ENCODE data around the gene HERPUD1. TPM values are rescaled to one million over a fixed set of nuclear protein-coding genes. Genes with fewer than 3 reads are reported as not detected.
A peak's percentile ranks its signal among the peaks of the same experiment; 100 is the strongest.
"Not testable (repeated sequence)": the region's sequence is repeated elsewhere in the genome, so short reads cannot be mapped to it uniquely, and the experiment has no call there.

HERPUD1 gene, protein sequence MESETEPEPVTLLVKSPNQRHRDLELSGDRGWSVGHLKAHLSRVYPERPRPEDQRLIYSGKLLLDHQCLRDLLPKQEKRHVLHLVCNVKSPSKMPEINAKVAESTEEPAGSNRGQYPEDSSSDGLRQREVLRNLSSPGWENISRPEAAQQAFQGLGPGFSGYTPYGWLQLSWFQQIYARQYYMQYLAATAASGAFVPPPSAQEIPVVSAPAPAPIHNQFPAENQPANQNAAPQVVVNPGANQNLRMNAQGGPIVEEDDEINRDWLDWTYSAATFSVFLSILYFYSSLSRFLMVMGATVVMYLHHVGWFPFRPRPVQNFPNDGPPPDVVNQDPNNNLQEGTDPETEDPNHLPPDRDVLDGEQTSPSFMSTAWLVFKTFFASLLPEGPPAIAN
- 100 to 1,000 TPM; 142 to 150 TPM for total RNA-seq

DNA sequence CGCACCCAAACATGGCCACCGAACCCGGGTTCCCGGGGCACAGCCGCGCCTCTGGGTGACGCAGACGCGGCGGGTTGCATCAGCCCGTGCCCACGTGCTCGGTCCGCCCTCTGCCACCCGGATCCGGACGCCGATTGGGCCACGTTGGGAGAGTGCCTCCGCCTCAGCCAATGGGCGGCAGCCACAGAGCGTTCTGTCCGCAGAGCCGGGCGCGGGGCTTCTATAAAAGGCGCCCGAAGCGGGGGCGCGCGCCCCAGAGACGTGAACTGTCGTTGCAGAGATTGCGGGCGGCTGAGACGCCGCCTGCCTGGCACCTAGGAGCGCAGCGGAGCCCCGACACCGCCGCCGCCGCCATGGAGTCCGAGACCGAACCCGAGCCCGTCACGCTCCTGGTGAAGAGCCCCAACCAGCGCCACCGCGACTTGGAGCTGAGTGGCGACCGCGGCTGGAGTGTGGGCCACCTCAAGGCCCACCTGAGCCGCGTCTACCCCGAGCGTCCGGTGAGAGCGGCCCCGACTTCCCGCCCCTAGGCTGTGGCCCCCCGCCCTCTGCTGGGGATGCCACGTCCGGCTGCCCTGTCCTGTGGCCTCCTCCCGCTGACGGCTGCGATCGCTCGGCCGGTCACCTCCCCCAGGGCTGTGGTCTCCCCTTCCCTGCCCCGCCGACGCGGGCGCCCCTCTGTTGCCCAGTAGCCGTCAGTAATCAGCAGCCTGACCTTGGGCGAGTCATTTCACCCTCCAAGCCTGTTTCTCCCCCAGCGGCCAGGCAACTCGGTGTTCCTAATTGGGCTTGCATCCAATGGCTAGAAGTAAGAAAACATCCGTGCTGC is at the start of gene HERPUD1:
Gene HERPUD1, plus strand, starts transcription at position 251 of the 829 bp plus-strand sequence. Its CDS starts 103 bp downstream, at position 354.
- intact Hi-C loops (cut with micrococcal nuclease): no loop called here
- DNase-seq: peak; percentile 99
- Mint-ChIP-seq H3K4me3 (peak within 1 kb of the TSS; percentile 98), H3K27me3 (no peaks in the 10 kb centered on the region), H3K9me3 (no peaks in the 10 kb centered on the region), H3K4me1 (ENCODE audit: low read depth) (peaks cover 35% of the 10 kb centered on the region), H3K27ac (peak within 1 kb of the TSS; percentile 98), H3K36me3 (ENCODE audit: low read depth) (peaks cover 46% of the 10 kb centered on the region)
- POLR2A ChIA-PET: interaction anchor here (0.6 to 7.8 kb wide), 40 partner anchors 7 to 355 kb away, joined by 3 to 145 read pairs (median 4); partner anchors contain the start of genes NLRC5 and SLC12A3
- no peak for TF ChIP-seq CTCF (IDR thresholded peaks at IDR 0.05)
- peak; percentile 91 for ATAC-seq
- CTCF ChIA-PET: interaction anchor here (0.6 to 2.1 kb wide), 5 partner anchors 12 to 69 kb away, joined by 3 to 7 read pairs (median 4); no protein-coding TSS in a partner anchor

- Mint-ChIP-seq H3K9me3 (no peaks in the 10 kb centered on the region), H3K36me3 (ENCODE audit: low read depth) (no peaks in the 10 kb centered on the region), H3K27ac (no peak overlapping the region), H3K4me3 (no peak overlapping the region), H3K27me3 (no peaks in the 10 kb centered on the region), H3K4me1 (ENCODE audit: low read depth) (no peaks in the 10 kb centered on the region)
- CTCF ChIA-PET: interaction anchor here (1.3 to 3.2 kb wide), 2 partner anchors 16 to 68 kb away, joined by 3 to 11 read pairs; no protein-coding TSS in a partner anchor
- POLR2A ChIA-PET: no interaction called here
- DNase-seq (no peak), ATAC-seq (no peak)
- TF ChIP-seq CTCF (IDR thresholded peaks at IDR 0.05): no peak
- intact Hi-C loops (cut with micrococcal nuclease): no loop called here
Measured at GRCh38 chr16:56883586-56883985, 48.4 kb upstream of the HERPUD1 start.

- intact Hi-C loops (cut with micrococcal nuclease): no loop called here
- no peaks in the 10 kb centered on the region for H3K27me3 Mint-ChIP-seq
- TF ChIP-seq CTCF (IDR thresholded peaks at IDR 0.05): no peak
- H3K4me1 Mint-ChIP-seq (ENCODE audit: low read depth): no peaks in the 10 kb centered on the region
- ChIA-PET POLR2A (no interaction called here), CTCF (interaction anchor here (3.2 kb wide), 1 partner anchor 17 kb away, joined by 11 read pairs; no protein-coding TSS in a partner anchor)
- no peaks in the 10 kb centered on the region for H3K9me3 Mint-ChIP-seq
- ATAC-seq: no peak
- no peak overlapping the region for H3K27ac Mint-ChIP-seq
- H3K4me3 Mint-ChIP-seq: no peak overlapping the region
- no peak for DNase-seq
- no peaks in the 10 kb centered on the region for H3K36me3 Mint-ChIP-seq (ENCODE audit: low read depth)
Measured at GRCh38 chr16:56884026-56884582, 47.8 kb upstream of the HERPUD1 start.

- H3K4me3 Mint-ChIP-seq; POLR2A ChIA-PET; DNase-seq; H3K27me3 Mint-ChIP-seq; H3K36me3 Mint-ChIP-seq (ENCODE audit: low read depth); H3K9me3 Mint-ChIP-seq; ATAC-seq; intact Hi-C loops (cut with micrococcal nuclease); H3K4me1 Mint-ChIP-seq (ENCODE audit: low read depth); H3K27ac Mint-ChIP-seq: not testable (repeated sequence)
- CTCF ChIA-PET: interaction anchor here (3.2 kb wide), 1 partner anchor 18 kb away, joined by 11 read pairs; no protein-coding TSS in a partner anchor
Measured at GRCh38 chr16:56884929-56885328, 47.0 kb upstream of the HERPUD1 start.

DNA sequence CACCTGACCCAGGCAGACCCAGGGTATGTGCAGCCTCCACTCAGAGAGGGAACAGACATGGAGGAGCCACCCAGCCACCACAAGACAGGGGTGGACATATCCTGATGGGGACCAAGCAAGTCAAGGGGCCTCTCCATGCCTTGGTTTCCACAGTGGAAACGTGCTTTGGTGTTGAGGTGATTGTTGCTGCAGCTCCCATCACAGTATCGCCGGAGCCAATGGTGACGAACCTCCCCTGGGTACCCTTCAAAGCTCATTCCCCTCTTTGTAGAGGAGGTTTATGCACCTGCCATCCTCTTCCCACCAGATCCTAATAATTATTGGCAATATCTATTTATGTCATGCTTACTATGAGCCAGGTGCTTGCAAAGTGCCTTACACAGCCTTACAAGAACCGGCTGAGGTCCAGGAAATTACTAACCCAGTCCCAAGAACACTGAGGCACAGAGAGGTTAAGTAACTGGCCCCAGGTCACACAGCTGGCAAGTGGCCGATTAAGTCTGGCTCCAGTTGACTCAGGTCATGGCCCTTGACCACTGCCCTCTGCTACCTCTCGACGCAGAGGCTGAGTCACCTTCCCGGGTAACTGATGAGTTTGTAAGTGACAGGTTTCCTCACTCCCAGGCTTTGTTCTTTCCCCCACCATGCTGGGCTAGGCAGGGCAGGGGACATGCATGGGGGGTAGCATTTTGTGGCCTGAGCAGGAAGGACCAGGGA is 46.3 kb upstream of the HERPUD1 start:
- ATAC-seq: no peak
- no peak overlapping the region for H3K4me3 Mint-ChIP-seq
- CTCF ChIA-PET: interaction anchor here (3.2 kb wide), 1 partner anchor 18 kb away, joined by 11 read pairs; no protein-coding TSS in a partner anchor

More for the DNA sequence above, 46.3 kb upstream of the HERPUD1 start:
- Mint-ChIP-seq H3K4me1 (ENCODE audit: low read depth) (no peaks in the 10 kb centered on the region), H3K36me3 (ENCODE audit: low read depth) (no peaks in the 10 kb centered on the region), H3K9me3 (no peaks in the 10 kb centered on the region), H3K27me3 (no peaks in the 10 kb centered on the region), H3K27ac (no peak overlapping the region)
- POLR2A ChIA-PET: no interaction called here
- TF ChIP-seq CTCF (IDR thresholded peaks at IDR 0.05): no peak
- intact Hi-C loops (cut with micrococcal nuclease): no loop called here
- no peak for DNase-seq
